B cell (primary cell): ENCODE results near the gene SLC12A7. TPM values are rescaled to one million over a fixed set of nuclear protein-coding genes. Genes with fewer than 3 reads are reported as not detected.
A peak's percentile ranks its signal among the peaks of the same experiment; 100 is the strongest.

ENCODE experiments used
- ATAC-seq: fragments of 200-7000 bp; cut with Tn5 transposase; one replicate; pipeline ENCODE4 v1.10.0; 2021; ENCODE audit warnings: low read depth, mild to moderate bottlenecking, moderate number of reproducible peaks, moderate library complexity
- CTCF ChIA-PET: fragments of 350-600 bp; sonication (Branson Sonifier 250); formaldehyde crosslinking; loops from one replicate; lab custom pipeline; 2021; ENCODE audit warnings: antibody characterized with exemption, inconsistent platforms; lab: Charles Lee
- POLR2A ChIA-PET: fragments of 350-600 bp; sonication (Branson Sonifier 250); formaldehyde crosslinking; loops from one replicate; lab custom pipeline; 2021; ENCODE audit warnings: antibody characterized with exemption; lab: Charles Lee
- DNase-seq: peaks from one replicate; pipeline ENCODE4 v3.0.0; 2013
- H2AFZ ChIP-seq: 2 replicates; pipeline ENCODE4 v1.6.1; 2012; ENCODE audit warnings: mild to moderate bottlenecking, low read depth, low read length; ENCODE audit not compliant: insufficient read depth, poor library complexity, severe bottlenecking
- H3K27ac ChIP-seq, 2 donors: 1 replicate in 1 of 2; 2 replicates in 1 of 2; pipeline ENCODE4 v1.5.1; 2012 to 2013; ENCODE audit warnings: low read length in 2 of 2, mild to moderate bottlenecking in 2 of 2, moderate library complexity in 1 of 2
- H3K27me3 ChIP-seq, 4 experiments: fragments of 200-600 bp in 1 of 4; sonication (generic) in 1 of 4; replicated peaks in 1 of 4; 1 replicate in 2 of 4; 2 replicates in 2 of 4; pipeline versions ENCODE4 v1.6.1 to v1.7.0; 2013 to 2016; ENCODE audit warnings: low read length in 3 of 4, mild to moderate bottlenecking in 2 of 4, mixed read lengths in 1 of 4, moderate library complexity in 1 of 4; ENCODE audit not compliant: insufficient read depth in 4 of 4, control insufficient read depth in 3 of 4; ENCODE audit errors: control extremely low read depth in 1 of 4
- H3K36me3 ChIP-seq, 2 experiments: replicated peaks in 1 of 2; 1 replicate in 1 of 2; 2 replicates in 1 of 2; pipeline versions ENCODE4 v1.6.1 to v1.7.1; 2013; ENCODE audit warnings: low read length in 1 of 2; ENCODE audit not compliant: insufficient read depth in 2 of 2, control insufficient read depth in 1 of 2; ENCODE audit errors: control extremely low read depth in 1 of 2, extremely low read depth in 1 of 2
- H3K4me1 ChIP-seq, 2 donors: fragments of 200-600 bp in 1 of 2; sonication (generic) in 1 of 2; 1 replicate in 1 of 2; 2 replicates in 1 of 2; pipeline versions ENCODE4 v1.5.1 to v1.6.1; 2013 to 2017; ENCODE audit warnings: low read length in 2 of 2; ENCODE audit not compliant: control insufficient read depth in 2 of 2, insufficient read depth in 2 of 2
- H3K4me2 ChIP-seq: replicated peaks from 2 replicates; pipeline ENCODE3; 2012; ENCODE audit warnings: mild to moderate bottlenecking, low read depth, low read length; ENCODE audit not compliant: poor library complexity, severe bottlenecking
- H3K4me3 ChIP-seq, 5 experiments: fragments of 200-600 bp in 1 of 5; sonication (generic) in 1 of 5; 1 replicate in 3 of 5; 2 replicates in 2 of 5; pipeline versions ENCODE4 v1.5.1 to v1.7.0; 2011 to 2016; ENCODE audit warnings: low read length in 4 of 5, mild to moderate bottlenecking in 4 of 5, low read depth in 2 of 5, control low read depth in 1 of 5, moderate library complexity in 1 of 5; ENCODE audit not compliant: insufficient read depth in 1 of 5; ENCODE audit errors: control extremely low read depth in 1 of 5, extremely low read depth in 1 of 5
- H3K79me2 ChIP-seq: fragments of 200-600 bp; sonication (generic); one replicate; pipeline ENCODE4 v1.6.0; 2016; ENCODE audit warnings: low read length; ENCODE audit not compliant: control insufficient read depth, insufficient read depth
- H3K9ac ChIP-seq: fragments of 200-600 bp; sonication (generic); 2 replicates; pipeline ENCODE4 v1.6.1; 2017; ENCODE audit warnings: mild to moderate bottlenecking, low read length, moderate library complexity
- H3K9me3 ChIP-seq, 3 donors: one replicate each; pipeline versions ENCODE4 v1.6.1 to v1.7.1; 2013; ENCODE audit warnings: low read length in 2 of 3; ENCODE audit not compliant: control insufficient read depth in 2 of 3, insufficient read depth in 1 of 3; ENCODE audit errors: control extremely low read depth in 1 of 3
- H4K20me1 ChIP-seq: 2 replicates; pipeline ENCODE4 v1.6.0; 2012; ENCODE audit warnings: mild to moderate bottlenecking, low read length; ENCODE audit not compliant: insufficient read depth, control insufficient read depth, poor library complexity, severe bottlenecking
- H3K27ac Mint-ChIP-seq: one replicate; pipeline ENCODE4 v1.8.0; 2021; ENCODE audit warnings: mixed read lengths
- H3K27me3 Mint-ChIP-seq: one replicate; pipeline ENCODE4 v1.8.0; 2021; ENCODE audit warnings: mixed read lengths
- H3K4me1 Mint-ChIP-seq: one replicate; pipeline ENCODE4 v1.8.0; 2021; ENCODE audit warnings: mixed read lengths
- H3K4me3 Mint-ChIP-seq: one replicate; pipeline ENCODE4 v1.8.0; 2021; ENCODE audit warnings: mixed read lengths
- H3K9me3 Mint-ChIP-seq: one replicate; pipeline ENCODE4 v1.8.0; 2022; ENCODE audit warnings: mixed read lengths; ENCODE audit not compliant: insufficient read depth
- CTCF ChIP-seq: fragments of 200-600 bp; IDR thresholded peaks from one replicate; pipeline ENCODE4 v1.8.0; 2022; ENCODE audit warnings: antibody characterized with exemption, mild to moderate bottlenecking
- EZH2 ChIP-seq: IDR thresholded peaks from 2 replicates; pipeline ENCODE4 v1.6.1; 2012; ENCODE audit warnings: borderline replicate concordance, low read depth, mild to moderate bottlenecking, moderate library complexity, low read length; ENCODE audit not compliant: insufficient read depth, poor library complexity, severe bottlenecking
- WGBS: methylation state at CpG from one replicate; pipeline ENCODE4 v1.1.5; 2013; ENCODE audit warnings: missing lambda C conversion rate; ENCODE audit not compliant: insufficient coverage; 5-methylcytosine and 5-hydroxymethylcytosine counted together
- intact Hi-C: fragments of 100-400 bp; cut with micrococcal nuclease; formaldehyde crosslinking; loops from one replicate; pipeline ENCODE4 v1.10.0; 2022
- polyA plus RNA-seq: library from polyadenylated mRNA; depleted of rRNA; stranded (reverse); fragments of >200 nt; gene quantifications from 2 replicates; pipeline ENCODE4 v1.2.3, GENCODE V29; 2012
- total RNA-seq, 2 donors: library from RNA; stranded (reverse); fragments of 120-200 nt in 1 of 2; gene quantifications; 1 replicate in 1 of 2; 2 replicates in 1 of 2; pipeline versions ENCODE4 v1.2.3 to v1.2.4, GENCODE V29; 2013 to 2022

SLC12A7 gene
- total and polyA plus RNA-seq, 2 donors (not counting 1 experiment from before 2014, with no cell fraction given), result 25.5 to 34.4 TPM

- Mint-ChIP-seq H3K27me3 (peaks cover 39% of the 10 kb centered on the region), H3K4me1 (peaks cover 24% of the 10 kb centered on the region), H3K4me3 (peak overlapping the region; percentile 74), H3K9me3 (no peaks in the 10 kb centered on the region), H3K27ac (no peak overlapping the region)
- peak; percentile 44 for ATAC-seq
- TF ChIP-seq EZH2 (no peak), CTCF (peak; percentile 37)
- peaks cover 20 to 25% of the 10 kb centered on the region in 2 donors for H3K4me1 ChIP-seq
- CTCF ChIA-PET, result no interaction called here
- POLR2A ChIA-PET, result no interaction called here
- no peaks in the 10 kb centered on the region for H4K20me1 ChIP-seq
- H3K9me3 ChIP-seq, result peaks cover 0 to 4% (median 0%) of the 10 kb centered on the region in 3 donors
- peaks cover 0 to 54% (median 14%) of the 10 kb centered on the region in 4 experiments for H3K27me3 ChIP-seq
- DNase-seq, result peak; percentile 61
- H2AFZ ChIP-seq, result peak overlapping the region; percentile 58
- H3K79me2 ChIP-seq, result no peaks in the 10 kb centered on the region
- H3K4me3 ChIP-seq, result peak overlapping the region in 3 of 5 experiments; percentile 47 to 60 (median 51)
- H3K9ac ChIP-seq, result peak overlapping the region; percentile 60
- H3K27ac ChIP-seq, result no peak overlapping the region
- intact Hi-C loops, result no loop called here
- peak overlapping the region; percentile 94 for H3K4me2 ChIP-seq
- no peaks in the 10 kb centered on the region for H3K36me3 ChIP-seq
- WGBS, result 6% methylated on average over 88 of the region's 88 CpGs
Observed at GRCh38 chr5:1004461-1005248, 107.2 kb downstream of the SLC12A7 start.

GRCh38 chr5:1003296-1003937, 108.4 kb downstream of the SLC12A7 start:
- no peak for ATAC-seq
- Histone ChIP-seq H3K4me2 (peak overlapping the region; percentile 94), H3K79me2 (no peaks in the 10 kb centered on the region), H3K4me3 (no peak overlapping the region), H3K4me1 (peaks cover 18 to 19% of the 10 kb centered on the region in 2 donors), H3K27me3 (peaks cover 0 to 56% (median 12%) of the 10 kb centered on the region in 4 experiments), H4K20me1 (no peaks in the 10 kb centered on the region), H2AFZ (no peak overlapping the region), H3K9ac (no peak overlapping the region), H3K36me3 (no peaks in the 10 kb centered on the region), H3K27ac (no peak overlapping the region), H3K9me3 (peaks cover 0 to 4% (median 0%) of the 10 kb centered on the region in 3 donors)
- TF ChIP-seq EZH2 (no peak), CTCF (no peak)
- Mint-ChIP-seq H3K27ac (peak overlapping the region; percentile 15), H3K9me3 (no peaks in the 10 kb centered on the region), H3K27me3 (peaks cover 45% of the 10 kb centered on the region), H3K4me1 (peaks cover 23% of the 10 kb centered on the region), H3K4me3 (peak overlapping the region; percentile 34)
- no peak for DNase-seq
- 79% methylated on average over 20 of the region's 21 CpGs for WGBS
- ChIA-PET CTCF (no interaction called here), POLR2A (no interaction called here)
- intact Hi-C loops, result no loop called here
